ENCODE results near the gene SPARC.

The SPARC gene

GRCh38 chr5:151703227-151703626, 16.5 kb upstream of the SPARC start:
- Histone ChIP-seq H2BK12ac (ENCODE audit: low read length) (no peak overlapping the region), H3K23ac (ENCODE audit: low read length) (no peak overlapping the region), H3K4me3 (ENCODE audit: low read depth, low read length) (no peak overlapping the region), H2BK120ac (ENCODE audit: insufficient read depth, low read length, poor library complexity) (no peak overlapping the region), H3K4me2 (ENCODE audit: low read length) (no peak overlapping the region), H3K36me3 (ENCODE audit: control insufficient read depth in 1 of 2, insufficient read depth in 2 of 2, low read length in 2 of 2) (no peaks in the 10 kb centered on the region), H3K18ac (ENCODE audit: low read length) (no peak overlapping the region), H3K4ac (ENCODE audit: low read depth, low read length) (no peak overlapping the region), H3K27ac (ENCODE audit: low read depth, low read length) (no peak overlapping the region), H3K27me3 (ENCODE audit: insufficient read depth, low read length) (no peaks in the 10 kb centered on the region), H4K91ac (ENCODE audit: low read depth, low read length) (peak overlapping the region; percentile 19), H4K8ac (ENCODE audit: low read depth, low read length) (no peak overlapping the region), H2BK5ac (ENCODE audit: low read depth, low read length, poor library complexity) (no peak overlapping the region), H3K14ac (ENCODE audit: low read length) (no peak overlapping the region), H3K79me2 (ENCODE audit: control insufficient read depth, insufficient read depth, low read length, poor library complexity) (peaks cover 4% of the 10 kb centered on the region), H3K79me1 (ENCODE audit: low read length) (peaks cover 21% of the 10 kb centered on the region), H2AFZ (ENCODE audit: insufficient read depth, low read length, poor library complexity) (no peak overlapping the region), H3K4me1 (ENCODE audit: control insufficient read depth in 1 of 2, insufficient read depth in 2 of 2, low read length in 2 of 2) (peaks cover 12 to 15% of the 10 kb centered on the region in 2 experiments), H4K12ac (ENCODE audit: low read depth, low read length) (no peak overlapping the region), H3K9ac (ENCODE audit: low read length) (no peak overlapping the region), H2AK5ac (ENCODE audit: low read length) (peak overlapping the region; percentile 90), H3K9me3 (ENCODE audit: insufficient read depth, low read depth, low read length) (peaks cover 2% of the 10 kb centered on the region)
- WGBS (ENCODE audit: extremely low coverage, insufficient coverage, insufficient read length) = no CpG with 5 or more reads among the region's 1 CpG
- DNase-seq = no peak

GRCh38 chr5:151700820-151701219, 14.1 kb upstream of the SPARC start:
- peak overlapping the region; percentile 25 for H2BK120ac ChIP-seq (ENCODE audit: insufficient read depth, low read length, poor library complexity)

GRCh38 chr5:151700296-151700695, 13.6 kb upstream of the SPARC start:
- peaks cover 38% of the 10 kb centered on the region for H3K79me1 ChIP-seq (ENCODE audit: low read length)
- peaks cover 6% of the 10 kb centered on the region for H3K79me2 ChIP-seq (ENCODE audit: control insufficient read depth, insufficient read depth, low read length, poor library complexity)
- H2AFZ ChIP-seq (ENCODE audit: insufficient read depth, low read length, poor library complexity) = no peak overlapping the region
- H2BK120ac ChIP-seq (ENCODE audit: insufficient read depth, low read length, poor library complexity) = peak overlapping the region; percentile 46
- WGBS (ENCODE audit: extremely low coverage, insufficient coverage, insufficient read length) = no CpG with 5 or more reads among the region's 2 CpGs
- H4K12ac ChIP-seq (ENCODE audit: low read depth, low read length) = no peak overlapping the region
- DNase-seq = no peak
- H3K4ac ChIP-seq (ENCODE audit: low read depth, low read length) = no peak overlapping the region
- no peak overlapping the region for H3K9ac ChIP-seq (ENCODE audit: low read length)
- peaks cover 2% of the 10 kb centered on the region for H3K9me3 ChIP-seq (ENCODE audit: insufficient read depth, low read depth, low read length)
- no peak overlapping the region for H3K18ac ChIP-seq (ENCODE audit: low read length)
- no peak overlapping the region for H3K4me3 ChIP-seq (ENCODE audit: low read depth, low read length)
- H3K23ac ChIP-seq (ENCODE audit: low read length) = no peak overlapping the region
- no peak overlapping the region for H3K4me2 ChIP-seq (ENCODE audit: low read length)
- peak overlapping the region; percentile 51 for H4K91ac ChIP-seq (ENCODE audit: low read depth, low read length)
- peak overlapping the region; percentile 39 for H2BK5ac ChIP-seq (ENCODE audit: low read depth, low read length, poor library complexity)
- peak overlapping the region; percentile 58 for H4K8ac ChIP-seq (ENCODE audit: low read depth, low read length)
- H2AK5ac ChIP-seq (ENCODE audit: low read length) = no peak overlapping the region
- no peak overlapping the region for H3K14ac ChIP-seq (ENCODE audit: low read length)
- peak overlapping the region; percentile 98 for H3K27ac ChIP-seq (ENCODE audit: low read depth, low read length)
- peak overlapping the region; percentile 68 for H2BK12ac ChIP-seq (ENCODE audit: low read length)
- no peaks in the 10 kb centered on the region for H3K27me3 ChIP-seq (ENCODE audit: insufficient read depth, low read length)
- no peaks in the 10 kb centered on the region for H3K36me3 ChIP-seq (ENCODE audit: control insufficient read depth in 1 of 2, insufficient read depth in 2 of 2, low read length in 2 of 2)
- H3K4me1 ChIP-seq (ENCODE audit: control insufficient read depth in 1 of 2, insufficient read depth in 2 of 2, low read length in 2 of 2) = peaks cover 19 to 26% of the 10 kb centered on the region in 2 experiments

More at GRCh38 chr5:151700820-151701219, 14.1 kb upstream of the SPARC start:
- H4K12ac ChIP-seq (ENCODE audit: low read depth, low read length) = no peak overlapping the region
- peak overlapping the region; percentile 70 for H2BK12ac ChIP-seq (ENCODE audit: low read length)
- peaks cover 6% of the 10 kb centered on the region for H3K79me2 ChIP-seq (ENCODE audit: control insufficient read depth, insufficient read depth, low read length, poor library complexity)
- no peak overlapping the region for H3K18ac ChIP-seq (ENCODE audit: low read length)
- H3K9me3 ChIP-seq (ENCODE audit: insufficient read depth, low read depth, low read length) = peaks cover 2% of the 10 kb centered on the region
- peak overlapping the region; percentile 59 for H4K8ac ChIP-seq (ENCODE audit: low read depth, low read length)
- H3K4me3 ChIP-seq (ENCODE audit: low read depth, low read length) = no peak overlapping the region
- no peak overlapping the region for H3K23ac ChIP-seq (ENCODE audit: low read length)
- no peaks in the 10 kb centered on the region for H3K27me3 ChIP-seq (ENCODE audit: insufficient read depth, low read length)
- H4K91ac ChIP-seq (ENCODE audit: low read depth, low read length) = peak overlapping the region; percentile 58
- H2AK5ac ChIP-seq (ENCODE audit: low read length) = no peak overlapping the region
- H3K9ac ChIP-seq (ENCODE audit: low read length) = no peak overlapping the region
- H3K14ac ChIP-seq (ENCODE audit: low read length) = peak overlapping the region; percentile 17
- peak overlapping the region; percentile 12 for H2BK5ac ChIP-seq (ENCODE audit: low read depth, low read length, poor library complexity)
- H3K27ac ChIP-seq (ENCODE audit: low read depth, low read length) = no peak overlapping the region
- peaks cover 38% of the 10 kb centered on the region for H3K79me1 ChIP-seq (ENCODE audit: low read length)
- no peak overlapping the region for H3K4me2 ChIP-seq (ENCODE audit: low read length)
- no peaks in the 10 kb centered on the region for H3K36me3 ChIP-seq (ENCODE audit: control insufficient read depth in 1 of 2, insufficient read depth in 2 of 2, low read length in 2 of 2)
- no peak overlapping the region for H3K4ac ChIP-seq (ENCODE audit: low read depth, low read length)
- no peak overlapping the region for H2AFZ ChIP-seq (ENCODE audit: insufficient read depth, low read length, poor library complexity)
- no peak for DNase-seq
- peaks cover 19 to 25% of the 10 kb centered on the region in 2 experiments for H3K4me1 ChIP-seq (ENCODE audit: control insufficient read depth in 1 of 2, insufficient read depth in 2 of 2, low read length in 2 of 2)

- peak overlapping the region; percentile 96 for H3K18ac ChIP-seq (ENCODE audit: low read length)
- peak overlapping the region; percentile 92 for H3K14ac ChIP-seq (ENCODE audit: low read length)
- H3K4me1 ChIP-seq (ENCODE audit: control insufficient read depth in 1 of 2, insufficient read depth in 2 of 2, low read length in 2 of 2) = peaks cover 19 to 28% of the 10 kb centered on the region in 2 experiments
- H4K91ac ChIP-seq (ENCODE audit: low read depth, low read length) = peak overlapping the region; percentile 99
- H3K4me2 ChIP-seq (ENCODE audit: low read length) = peak overlapping the region; percentile 15
- no CpG with 5 or more reads among the region's 13 CpGs for WGBS (ENCODE audit: extremely low coverage, insufficient coverage, insufficient read length)
- H3K4me3 ChIP-seq (ENCODE audit: low read depth, low read length) = no peak overlapping the region
- peak overlapping the region; percentile 96 for H3K4ac ChIP-seq (ENCODE audit: low read depth, low read length)
- no peaks in the 10 kb centered on the region for H3K27me3 ChIP-seq (ENCODE audit: insufficient read depth, low read length)
- H2AFZ ChIP-seq (ENCODE audit: insufficient read depth, low read length, poor library complexity) = no peak overlapping the region
- peak overlapping the region; percentile 99 for H2BK5ac ChIP-seq (ENCODE audit: low read depth, low read length, poor library complexity)
- peak overlapping the region; percentile 98 for H3K27ac ChIP-seq (ENCODE audit: low read depth, low read length)
- peak overlapping the region; percentile 77 for H4K12ac ChIP-seq (ENCODE audit: low read depth, low read length)
- H3K9ac ChIP-seq (ENCODE audit: low read length) = no peak overlapping the region
- H3K9me3 ChIP-seq (ENCODE audit: insufficient read depth, low read depth, low read length) = peaks cover 1% of the 10 kb centered on the region
- H3K23ac ChIP-seq (ENCODE audit: low read length) = no peak overlapping the region
- peak overlapping the region; percentile 93 for H2BK12ac ChIP-seq (ENCODE audit: low read length)
- peak overlapping the region; percentile 90 for H2AK5ac ChIP-seq (ENCODE audit: low read length)
- H3K79me2 ChIP-seq (ENCODE audit: control insufficient read depth, insufficient read depth, low read length, poor library complexity) = peaks cover 6% of the 10 kb centered on the region
- peaks cover 38% of the 10 kb centered on the region for H3K79me1 ChIP-seq (ENCODE audit: low read length)
- H4K8ac ChIP-seq (ENCODE audit: low read depth, low read length) = peak overlapping the region; percentile 91
- peak; percentile 40 to 50 for DNase-seq
- peak overlapping the region; percentile 99 for H2BK120ac ChIP-seq (ENCODE audit: insufficient read depth, low read length, poor library complexity)
- no peaks in the 10 kb centered on the region for H3K36me3 ChIP-seq (ENCODE audit: control insufficient read depth in 1 of 2, insufficient read depth in 2 of 2, low read length in 2 of 2)
Observed at GRCh38 chr5:151699071-151699901, 12.6 kb upstream of the SPARC start.

Measured in trophoblast cell (in vitro differentiated cells and primary cell).